ACHN (cell line): ENCODE measurements around the gene PANK2.
"Not testable (repeated sequence)": the region's sequence is repeated elsewhere in the genome, so short reads cannot be mapped to it uniquely, and the experiment has no call there.

Experiments
- DNase-seq: peaks from one replicate; pipeline ENCODE4 v3.0.0-alpha.2; 2015
- in situ Hi-C: cut with HindIII; loops from 2 replicates; pipeline ENCODE4 v1.10.0; 2017; ENCODE audit warnings: low sequenced_read_pairs, low pct_ligation_motif_present, low pct_unique_long_range_greater_than_20kb

PANK2 gene

GRCh38 chr20:3940905-3941304 is 51.7 kb downstream of the PANK2 start:
- DNase-seq, result no peak
- in situ Hi-C loops, result no loop called here

GRCh38 chr20:3946666-3947065 is 57.5 kb downstream of the PANK2 start:
- in situ Hi-C loops, DNase-seq: not testable (repeated sequence)

GRCh38 chr20:3964719-3965118 is 75.5 kb downstream of the PANK2 start:
- in situ Hi-C loops, result no loop called here
- DNase-seq, result no peak

GRCh38 chr20:3966571-3966970 is 77.4 kb downstream of the PANK2 start:
- in situ Hi-C loops, result no loop called here
- no peak for DNase-seq

- in situ Hi-C loops, result no loop called here
Observed at GRCh38 chr20:3970016-3970415, 80.8 kb downstream of the PANK2 start.

GRCh38 chr20:3971145-3971544 is 82.0 kb downstream of the PANK2 start:
- in situ Hi-C loops, result no loop called here

More at GRCh38 chr20:3970016-3970415, 80.8 kb downstream of the PANK2 start:
- no peak for DNase-seq

GRCh38 chr20:3972161-3972560 is 83.0 kb downstream of the PANK2 start:
- DNase-seq, result no peak
- in situ Hi-C loops, result no loop called here

More at GRCh38 chr20:3971145-3971544, 82.0 kb downstream of the PANK2 start:
- no peak for DNase-seq

GRCh38 chr20:3972631-3973030 is 83.4 kb downstream of the PANK2 start:
- DNase-seq, in situ Hi-C loops: not testable (repeated sequence)

- DNase-seq, result no peak
- in situ Hi-C loops, result no loop called here
Observed at GRCh38 chr20:3973705-3974104, 84.5 kb downstream of the PANK2 start.

GRCh38 chr20:3976511-3976910 is 87.3 kb downstream of the PANK2 start:
- in situ Hi-C loops, result no loop called here
- no peak for DNase-seq
